Esophagus squamous epithelium (tissue), 5 donors: ENCODE data around the gene SV2C. TPM values are rescaled to one million over a fixed set of nuclear protein-coding genes. Genes with fewer than 3 reads are reported as not detected.

ENCODE experiments used
- DNase-seq: peaks from one replicate; lab custom pipeline; 2025; lab: John Stamatoyannopoulos, UW
- H3K27ac ChIP-seq, 4 donors: fragments of 200-600 bp; sonication (generic); one replicate each; pipeline ENCODE4 v1.5.1; 2016 to 2019; ENCODE audit warnings: mild to moderate bottlenecking in 1 of 4
- H3K27me3 ChIP-seq, 4 donors: fragments of 200-600 bp; sonication (generic); 1 replicate in 3 of 4; 2 replicates in 1 of 4; pipeline versions ENCODE4 v1.5.1 to v1.6.0; 2017 to 2021; ENCODE audit warnings: antibody characterized with exemption in 1 of 4
- H3K36me3 ChIP-seq, 3 donors: fragments of 200-600 bp; sonication (generic); one replicate each; pipeline ENCODE4 v1.5.1; 2016 to 2019
- H3K4me1 ChIP-seq, 3 donors: fragments of 200-600 bp; sonication (generic); one replicate each; pipeline ENCODE4 v1.5.1; 2017 to 2019
- H3K4me3 ChIP-seq, 4 donors: fragments of 200-600 bp; sonication (generic); 1 replicate in 3 of 4; 2 replicates in 1 of 4; pipeline ENCODE4 v1.5.1; 2016 to 2019; ENCODE audit warnings: mild to moderate bottlenecking in 2 of 4, moderate library complexity in 1 of 4
- H3K9me3 ChIP-seq, 3 donors: fragments of 200-600 bp; sonication (generic); one replicate each; pipeline ENCODE4 v1.5.1; 2016 to 2019
- POLR2A ChIP-seq, 4 donors: fragments of 450-650 bp; IDR thresholded peaks; one replicate each; pipeline ENCODE4 v1.6.1; 2017; ENCODE audit warnings: antibody characterized with exemption in 4 of 4, mild to moderate bottlenecking in 4 of 4, moderate library complexity in 3 of 4
- WGBS, 2 donors: methylation state at CpG; one replicate each; pipeline ENCODE4 v1.1.5; 2018; 5-methylcytosine and 5-hydroxymethylcytosine counted together
- intact Hi-C: fragments of 100-400 bp; cut with DNase I; formaldehyde crosslinking; loops from one replicate; pipeline ENCODE4 v1.15.0; 2022
- total RNA-seq, 4 donors: library from RNA; depleted of rRNA; stranded (reverse); fragments of >200 nt; gene quantifications; one replicate each; pipeline ENCODE4 v1.1.0, GENCODE V29; 2016
- TF ChIP-seq, protein P1 (sequence below), 6 experiments: fragments of 450-650 bp in 4 of 6; fragments of 200-600 bp in 2 of 6; sonication (generic) in 2 of 6; IDR thresholded peaks; one replicate each; pipeline ENCODE4 v1.5.1; 2016 to 2019; ENCODE audit warnings: antibody characterized with exemption in 6 of 6, mild to moderate bottlenecking in 4 of 6, moderate library complexity in 4 of 6
- donor health status: DM: yes; HTN: yes; CAD: no.

Gene SV2C
- total RNA-seq, 4 donors from 2014 or later = under 0.01 to 0.26 (median 0.06) TPM

DNA sequence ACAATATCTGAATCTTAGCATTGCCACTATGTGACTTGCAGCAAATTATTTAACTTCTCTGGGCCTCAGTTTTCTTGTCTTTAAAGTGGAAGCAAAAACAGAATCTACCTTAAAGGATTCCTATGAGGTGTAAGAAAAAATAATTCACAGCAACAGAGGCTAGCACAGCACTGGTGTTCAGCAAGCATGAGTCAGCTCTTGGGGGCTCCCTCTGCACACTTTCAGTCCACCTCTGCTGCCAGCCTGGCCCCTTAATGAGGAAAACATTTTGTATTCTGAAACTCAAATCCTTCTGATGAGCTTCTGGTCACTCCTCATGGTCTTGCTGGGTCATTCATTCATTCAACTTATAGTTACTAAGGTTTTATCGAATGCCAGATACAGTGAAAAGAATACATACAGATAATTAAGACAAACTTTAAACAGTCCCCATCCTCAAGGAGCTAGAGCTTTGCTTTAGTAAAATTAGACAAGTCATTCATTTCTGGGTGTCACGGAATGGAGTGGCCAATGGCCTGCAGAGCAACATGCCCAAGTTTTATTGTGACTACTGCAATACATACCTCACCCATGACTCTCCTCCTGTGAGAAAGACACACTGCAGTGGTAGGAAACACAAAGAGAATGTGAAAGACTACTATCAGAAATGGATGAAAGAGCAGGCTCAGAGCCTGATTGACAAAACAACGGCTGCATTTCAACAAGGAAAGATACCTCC, 293.1 kb downstream of the SV2C start:
- Histone ChIP-seq H3K4me3 (no peak overlapping the region), H3K9me3 (no peaks in the 10 kb centered on the region), H3K27ac (no peak overlapping the region), H3K4me1 (peaks cover 0 to 18% (median 10%) of the 10 kb centered on the region in 3 donors), H3K36me3 (no peaks in the 10 kb centered on the region), H3K27me3 (no peaks in the 10 kb centered on the region)
- intact Hi-C loops = no loop called here
- DNase-seq = no peak
- WGBS, 2 donors = 87% methylated on average over 3 of the region's 3 CpGs
- no peak for TF ChIP-seq POLR2A (IDR thresholded peaks at IDR 0.05)

DNA sequence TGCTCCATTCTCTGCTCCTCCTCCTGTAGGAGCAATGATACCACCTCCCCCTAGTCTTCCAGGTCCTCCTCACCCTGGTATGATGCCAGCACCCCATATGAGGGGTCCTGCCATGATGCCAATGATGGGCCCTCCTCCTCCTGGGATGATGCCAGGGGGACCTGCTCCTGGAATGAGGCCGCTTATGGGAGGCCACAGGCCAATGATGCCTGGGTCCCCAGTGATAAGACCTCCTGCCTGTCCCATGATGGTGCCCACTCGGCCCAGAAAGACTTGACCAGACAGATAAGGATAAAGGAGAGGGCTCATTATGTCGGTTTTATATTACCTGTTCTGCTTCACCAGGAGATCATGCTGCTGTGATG, 293.7 kb downstream of the SV2C start:
- WGBS, 2 donors = 100% methylated on average over 1 to 3 of the region's 3 CpGs
- no peak overlapping the region for H3K27ac ChIP-seq
- DNase-seq = no peak
- H3K27me3 ChIP-seq = no peaks in the 10 kb centered on the region
- intact Hi-C loops = no loop called here
- H3K4me3 ChIP-seq = no peak overlapping the region
- no peaks in the 10 kb centered on the region for H3K9me3 ChIP-seq
- TF ChIP-seq POLR2A (IDR thresholded peaks at IDR 0.05) = no peak
- TF ChIP-seq, protein P1, sequence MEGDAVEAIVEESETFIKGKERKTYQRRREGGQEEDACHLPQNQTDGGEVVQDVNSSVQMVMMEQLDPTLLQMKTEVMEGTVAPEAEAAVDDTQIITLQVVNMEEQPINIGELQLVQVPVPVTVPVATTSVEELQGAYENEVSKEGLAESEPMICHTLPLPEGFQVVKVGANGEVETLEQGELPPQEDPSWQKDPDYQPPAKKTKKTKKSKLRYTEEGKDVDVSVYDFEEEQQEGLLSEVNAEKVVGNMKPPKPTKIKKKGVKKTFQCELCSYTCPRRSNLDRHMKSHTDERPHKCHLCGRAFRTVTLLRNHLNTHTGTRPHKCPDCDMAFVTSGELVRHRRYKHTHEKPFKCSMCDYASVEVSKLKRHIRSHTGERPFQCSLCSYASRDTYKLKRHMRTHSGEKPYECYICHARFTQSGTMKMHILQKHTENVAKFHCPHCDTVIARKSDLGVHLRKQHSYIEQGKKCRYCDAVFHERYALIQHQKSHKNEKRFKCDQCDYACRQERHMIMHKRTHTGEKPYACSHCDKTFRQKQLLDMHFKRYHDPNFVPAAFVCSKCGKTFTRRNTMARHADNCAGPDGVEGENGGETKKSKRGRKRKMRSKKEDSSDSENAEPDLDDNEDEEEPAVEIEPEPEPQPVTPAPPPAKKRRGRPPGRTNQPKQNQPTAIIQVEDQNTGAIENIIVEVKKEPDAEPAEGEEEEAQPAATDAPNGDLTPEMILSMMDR (IDR thresholded peaks at IDR 0.05) = no peak
- H3K36me3 ChIP-seq = no peaks in the 10 kb centered on the region
- peaks cover 0 to 12% (median 6%) of the 10 kb centered on the region in 3 donors for H3K4me1 ChIP-seq

DNA sequence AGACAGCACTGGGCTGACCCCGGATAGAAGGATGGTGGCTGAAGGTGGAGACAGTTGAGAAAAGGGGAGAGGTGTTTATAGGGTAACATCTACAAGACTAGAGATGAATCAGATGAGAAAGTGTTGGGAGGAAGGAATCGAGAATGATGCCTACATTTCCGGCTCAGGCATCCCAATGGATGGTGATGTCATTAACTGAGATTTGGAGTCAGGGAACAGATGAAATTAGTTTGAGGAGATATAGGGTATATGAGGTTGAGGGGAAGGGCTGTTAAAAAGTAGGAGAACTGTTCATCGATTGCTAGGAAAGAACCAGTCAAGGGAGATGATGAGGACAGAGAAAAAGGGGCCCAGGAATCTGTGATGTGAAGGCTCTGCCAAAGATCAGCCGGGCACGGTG, 295.2 kb downstream of the SV2C start:
- Histone ChIP-seq H3K27me3 (no peaks in the 10 kb centered on the region), H3K4me3 (no peak overlapping the region), H3K36me3 (no peaks in the 10 kb centered on the region), H3K4me1 (no peaks in the 10 kb centered on the region), H3K27ac (no peak overlapping the region), H3K9me3 (no peaks in the 10 kb centered on the region)
- intact Hi-C loops = no loop called here
- WGBS, 2 donors = 87 to 97% methylated on average over 6 of the region's 6 CpGs
- no peak for DNase-seq
- TF ChIP-seq, protein P1 (IDR thresholded peaks at IDR 0.05) = no peak
- TF ChIP-seq POLR2A (IDR thresholded peaks at IDR 0.05) = no peak

DNA sequence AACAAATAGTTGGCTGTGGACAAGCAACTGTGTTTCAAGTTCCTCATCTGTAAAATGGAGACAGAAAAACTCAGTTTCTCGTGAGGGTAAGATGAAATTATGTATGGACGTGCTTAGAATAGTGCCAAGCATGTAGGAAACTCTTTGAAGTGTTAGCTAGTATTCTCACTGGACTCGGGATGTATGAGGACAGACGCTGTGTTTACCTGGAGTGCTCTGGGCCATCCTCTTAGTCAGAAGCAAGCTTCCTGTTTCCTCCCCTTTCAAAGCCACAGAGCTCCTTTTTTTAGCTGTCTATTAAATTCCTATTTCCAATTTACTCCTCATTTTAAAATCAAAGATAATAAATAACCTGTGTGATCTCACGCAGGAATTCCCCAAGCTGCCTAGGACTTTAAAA, 296.1 kb downstream of the SV2C start:
- WGBS, 2 donors = 33 to 61% methylated on average over 4 to 5 of the region's 5 CpGs
- intact Hi-C loops = no loop called here

DNA sequence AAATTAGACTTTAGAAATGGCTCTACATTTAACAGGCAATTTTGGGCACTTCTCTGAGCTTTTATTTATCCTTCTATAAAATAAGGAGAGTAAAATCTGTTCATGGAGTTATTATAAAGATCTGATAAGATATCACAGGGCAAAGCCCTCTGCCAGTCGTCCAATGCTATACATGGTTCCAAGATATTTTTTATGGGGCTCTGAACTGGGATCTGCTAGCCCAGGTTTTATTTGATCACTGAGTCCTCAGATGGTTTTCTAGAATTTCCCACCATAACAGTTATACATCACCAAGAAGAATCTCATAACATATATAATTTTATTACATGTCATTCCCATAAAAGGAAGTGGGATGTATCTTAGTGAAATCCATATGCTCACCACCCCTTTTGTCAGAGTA, 296.7 kb downstream of the SV2C start:
- Histone ChIP-seq H3K27me3 (no peaks in the 10 kb centered on the region), H3K36me3 (no peaks in the 10 kb centered on the region), H3K4me3 (no peak overlapping the region), H3K4me1 (peaks cover 0 to 6% (median 0%) of the 10 kb centered on the region in 3 donors), H3K27ac (no peak overlapping the region), H3K9me3 (no peaks in the 10 kb centered on the region)
- TF ChIP-seq, protein P1 (IDR thresholded peaks at IDR 0.05) = no peak
- no peak for TF ChIP-seq POLR2A (IDR thresholded peaks at IDR 0.05)
- DNase-seq = no peak
- WGBS, 2 donors = 58 to 59% methylated on average over 1 of the region's 1 CpG
- intact Hi-C loops = no loop called here

More for the DNA sequence above, 296.1 kb downstream of the SV2C start:
- TF ChIP-seq, protein P1 (IDR thresholded peaks at IDR 0.05) = no peak
- TF ChIP-seq POLR2A (IDR thresholded peaks at IDR 0.05) = no peak
- H3K36me3 ChIP-seq = no peaks in the 10 kb centered on the region
- H3K4me3 ChIP-seq = no peak overlapping the region
- no peaks in the 10 kb centered on the region for H3K9me3 ChIP-seq
- no peak for DNase-seq
- no peaks in the 10 kb centered on the region for H3K27me3 ChIP-seq
- peaks cover 0 to 5% (median 0%) of the 10 kb centered on the region in 3 donors for H3K4me1 ChIP-seq
- H3K27ac ChIP-seq = no peak overlapping the region
